ENCODE results near the gene GMEB2.

GMEB2 gene

DNA sequence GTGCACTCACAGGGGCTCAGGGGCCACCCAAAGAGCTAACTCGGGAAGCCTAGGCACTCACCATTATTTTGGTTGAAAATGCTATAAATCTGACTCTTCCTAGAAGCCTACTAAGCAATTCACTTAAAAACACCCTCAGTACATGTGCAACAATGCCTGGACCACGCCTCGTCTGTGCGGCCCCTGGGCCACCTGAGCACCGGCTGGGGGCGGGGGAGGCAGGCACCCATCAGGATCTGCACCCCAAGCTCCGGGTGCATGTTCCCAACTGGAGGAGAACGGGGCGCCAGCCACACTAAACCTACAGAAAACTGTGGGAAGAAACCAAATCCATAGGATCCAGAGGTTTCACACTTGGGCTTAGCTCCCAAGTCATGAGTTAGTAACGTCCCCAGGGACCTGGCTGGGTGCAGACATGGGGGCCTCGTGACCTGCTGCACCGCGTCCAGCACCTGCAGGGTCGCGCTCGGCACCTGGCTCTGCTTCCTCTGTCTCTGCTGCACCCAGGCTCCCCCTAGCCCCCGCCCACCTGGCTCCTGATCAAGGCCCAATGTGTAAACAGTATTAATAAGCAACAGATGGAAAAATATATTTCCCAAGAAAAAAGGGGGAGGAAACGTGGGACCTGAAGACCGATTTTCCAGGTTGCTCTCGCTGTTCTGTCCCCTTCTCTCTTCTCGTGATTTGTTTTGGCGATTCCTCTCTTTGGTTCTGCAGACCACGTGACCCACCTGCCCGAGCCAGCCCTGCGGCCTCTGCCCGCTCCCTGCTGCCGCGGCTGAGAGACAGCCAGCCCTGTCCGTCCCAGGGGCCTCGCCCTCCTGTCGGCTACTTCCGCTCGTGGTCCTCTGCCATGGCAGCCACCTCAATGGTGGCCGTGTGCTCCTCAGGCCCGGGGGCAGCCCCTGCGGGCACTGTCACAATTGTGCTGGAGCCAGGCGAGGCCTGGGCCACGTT lies 37.4 kb downstream of the GMEB2 start:
- Histone ChIP-seq H3K4me1 (ENCODE audit: control insufficient read depth in 1 of 2, insufficient read depth in 2 of 2, low read length in 2 of 2) (no peaks in the 10 kb centered on the region), H3K4me3 (ENCODE audit: low read depth in 1 of 2, low read length in 2 of 2) (no peak overlapping the region), H3K9ac (ENCODE audit: low read depth in 1 of 2, low read length in 2 of 2) (no peak overlapping the region), H3K36me3 (ENCODE audit: control insufficient read depth in 1 of 2, insufficient read depth in 2 of 2, low read length in 2 of 2) (peaks cover 10 to 52% of the 10 kb centered on the region in 2 donors), H3K27me3 (ENCODE audit: control insufficient read depth in 1 of 2, insufficient read depth in 2 of 2, low read length in 2 of 2) (no peaks in the 10 kb centered on the region), H3K9me3 (ENCODE audit: control insufficient read depth in 1 of 2, low read length in 2 of 2) (no peaks in the 10 kb centered on the region), H3K27ac (ENCODE audit: low read depth, low read length) (no peak overlapping the region)

DNA sequence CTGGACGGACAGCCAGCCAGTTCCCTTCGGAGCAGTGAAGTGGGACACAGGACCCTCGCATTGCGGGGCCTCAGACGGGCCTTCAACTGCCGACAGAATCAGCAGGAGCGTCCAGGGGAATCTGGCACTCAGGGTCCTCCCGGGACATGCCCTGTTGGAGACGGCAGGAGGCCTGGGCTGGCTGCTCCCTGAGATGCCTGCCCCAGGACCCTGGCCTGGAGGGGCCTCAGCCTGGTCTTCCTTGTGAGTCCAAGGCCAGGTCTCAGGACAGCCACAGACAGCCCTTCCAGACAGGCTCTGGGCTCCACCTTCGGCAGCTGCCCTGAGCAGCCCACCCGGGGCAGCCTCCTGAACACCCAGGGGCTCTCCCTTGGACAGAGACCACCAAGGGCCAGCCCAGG lies 38.3 kb downstream of the GMEB2 start:
- Histone ChIP-seq H3K9ac (ENCODE audit: low read depth in 1 of 2, low read length in 2 of 2) (no peak overlapping the region), H3K9me3 (ENCODE audit: control insufficient read depth in 1 of 2, low read length in 2 of 2) (no peaks in the 10 kb centered on the region), H3K4me3 (ENCODE audit: low read depth in 1 of 2, low read length in 2 of 2) (no peak overlapping the region), H3K4me1 (ENCODE audit: control insufficient read depth in 1 of 2, insufficient read depth in 2 of 2, low read length in 2 of 2) (no peaks in the 10 kb centered on the region), H3K27ac (ENCODE audit: low read depth, low read length) (no peak overlapping the region), H3K36me3 (ENCODE audit: control insufficient read depth in 1 of 2, insufficient read depth in 2 of 2, low read length in 2 of 2) (peaks cover 10 to 45% of the 10 kb centered on the region in 2 donors), H3K27me3 (ENCODE audit: control insufficient read depth in 1 of 2, insufficient read depth in 2 of 2, low read length in 2 of 2) (no peaks in the 10 kb centered on the region)

DNA sequence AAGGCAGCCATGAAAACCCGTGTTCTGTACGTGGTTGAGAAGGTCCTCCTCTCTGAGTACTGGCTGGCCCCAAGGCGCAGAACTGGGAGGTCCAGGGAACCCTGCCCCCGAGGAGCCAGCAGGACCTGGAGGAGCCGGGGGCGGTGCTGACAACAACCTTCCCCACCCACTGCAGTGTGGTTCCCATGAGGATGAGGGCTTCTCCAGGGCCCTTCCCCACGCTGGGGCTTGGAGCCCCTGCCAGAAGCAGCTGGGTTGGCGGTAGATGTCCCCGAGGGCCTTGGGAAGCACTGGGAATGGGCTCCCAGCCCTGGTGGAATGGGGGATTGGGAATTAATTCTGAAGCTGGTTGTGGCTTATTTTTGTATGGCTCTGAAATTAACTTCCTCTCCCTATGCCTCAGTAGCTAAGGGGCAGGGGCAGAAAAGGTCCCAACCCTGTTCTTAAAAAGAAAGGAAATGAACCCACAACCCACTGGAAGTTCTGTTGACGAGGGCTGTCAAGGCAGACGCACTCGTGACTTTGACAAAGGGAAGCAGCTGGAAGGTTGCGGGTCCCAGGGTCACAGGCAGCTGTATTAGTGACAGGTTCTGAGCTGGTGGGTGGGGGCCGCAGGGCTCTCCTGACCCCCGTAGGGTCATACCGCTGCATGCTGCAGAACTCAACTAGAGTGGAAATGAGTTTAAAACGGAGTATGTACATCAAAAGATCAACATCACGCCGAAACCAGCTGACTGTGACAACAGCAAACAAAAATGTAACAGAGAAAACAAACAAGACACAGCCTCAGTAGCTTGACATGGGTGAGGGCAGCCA lies 38.9 kb downstream of the GMEB2 start:
- peaks cover 10 to 45% of the 10 kb centered on the region in 2 donors for H3K36me3 ChIP-seq (ENCODE audit: control insufficient read depth in 1 of 2, insufficient read depth in 2 of 2, low read length in 2 of 2)

DNA sequence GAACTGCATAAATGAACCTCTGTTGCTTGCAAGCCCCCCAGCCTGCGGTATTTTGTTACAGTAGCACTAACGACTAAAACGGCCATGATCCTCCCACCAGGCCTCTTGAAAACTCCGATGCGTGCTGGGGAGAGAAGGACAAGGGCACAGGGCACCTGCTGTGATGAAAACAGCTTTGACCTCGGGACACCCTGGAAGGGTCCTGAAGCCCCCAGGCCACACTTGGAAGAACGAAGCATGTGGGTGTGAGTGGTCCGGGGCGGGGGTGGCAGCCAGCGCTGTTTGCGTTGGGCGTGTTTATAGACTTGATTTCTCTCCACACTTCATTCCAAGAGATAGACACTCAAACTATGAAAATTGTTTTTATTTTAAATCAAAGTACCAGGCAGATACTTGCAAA lies 39.6 kb downstream of the GMEB2 start:
- Histone ChIP-seq H3K9me3 (ENCODE audit: control insufficient read depth in 1 of 2, low read length in 2 of 2) (no peaks in the 10 kb centered on the region), H3K27me3 (ENCODE audit: control insufficient read depth in 1 of 2, insufficient read depth in 2 of 2, low read length in 2 of 2) (peaks cover 0 to 7% of the 10 kb centered on the region in 2 donors), H3K9ac (ENCODE audit: low read depth in 1 of 2, low read length in 2 of 2) (no peak overlapping the region), H3K27ac (ENCODE audit: low read depth, low read length) (no peak overlapping the region), H3K36me3 (ENCODE audit: control insufficient read depth in 1 of 2, insufficient read depth in 2 of 2, low read length in 2 of 2) (peaks cover 6 to 37% of the 10 kb centered on the region in 2 donors), H3K4me1 (ENCODE audit: control insufficient read depth in 1 of 2, insufficient read depth in 2 of 2, low read length in 2 of 2) (no peaks in the 10 kb centered on the region), H3K4me3 (ENCODE audit: low read depth in 1 of 2, low read length in 2 of 2) (no peak overlapping the region)

More for the DNA sequence above, 38.9 kb downstream of the GMEB2 start:
- H3K4me1 ChIP-seq (ENCODE audit: control insufficient read depth in 1 of 2, insufficient read depth in 2 of 2, low read length in 2 of 2): no peaks in the 10 kb centered on the region
- H3K27me3 ChIP-seq (ENCODE audit: control insufficient read depth in 1 of 2, insufficient read depth in 2 of 2, low read length in 2 of 2): peaks cover 0 to 3% of the 10 kb centered on the region in 2 donors
- H3K27ac ChIP-seq (ENCODE audit: low read depth, low read length): no peak overlapping the region
- no peak overlapping the region for H3K9ac ChIP-seq (ENCODE audit: low read depth in 1 of 2, low read length in 2 of 2)
- H3K9me3 ChIP-seq (ENCODE audit: control insufficient read depth in 1 of 2, low read length in 2 of 2): no peaks in the 10 kb centered on the region
- no peak overlapping the region for H3K4me3 ChIP-seq (ENCODE audit: low read depth in 1 of 2, low read length in 2 of 2)

- no peak overlapping the region for H3K27ac ChIP-seq (ENCODE audit: low read depth, low read length)
- H3K27me3 ChIP-seq (ENCODE audit: control insufficient read depth in 1 of 2, insufficient read depth in 2 of 2, low read length in 2 of 2): peaks cover 0 to 7% of the 10 kb centered on the region in 2 donors
- H3K4me3 ChIP-seq (ENCODE audit: low read depth in 1 of 2, low read length in 2 of 2): no peak overlapping the region
- no peaks in the 10 kb centered on the region for H3K9me3 ChIP-seq (ENCODE audit: control insufficient read depth in 1 of 2, low read length in 2 of 2)
- no peak overlapping the region for H3K9ac ChIP-seq (ENCODE audit: low read depth in 1 of 2, low read length in 2 of 2)
- H3K36me3 ChIP-seq (ENCODE audit: control insufficient read depth in 1 of 2, insufficient read depth in 2 of 2, low read length in 2 of 2): peaks cover 5 to 33% of the 10 kb centered on the region in 2 donors
- no peaks in the 10 kb centered on the region for H3K4me1 ChIP-seq (ENCODE audit: control insufficient read depth in 1 of 2, insufficient read depth in 2 of 2, low read length in 2 of 2)
These were observed 40.1 kb downstream of the GMEB2 start for GRCh38 chr20:63586797-63587196.

- no peak overlapping the region for H3K27ac ChIP-seq (ENCODE audit: low read depth, low read length)
- no peaks in the 10 kb centered on the region for H3K9me3 ChIP-seq (ENCODE audit: control insufficient read depth in 1 of 2, low read length in 2 of 2)
- no peak overlapping the region for H3K4me3 ChIP-seq (ENCODE audit: low read depth in 1 of 2, low read length in 2 of 2)
- no peaks in the 10 kb centered on the region for H3K4me1 ChIP-seq (ENCODE audit: control insufficient read depth in 1 of 2, insufficient read depth in 2 of 2, low read length in 2 of 2)
- H3K9ac ChIP-seq (ENCODE audit: low read depth in 1 of 2, low read length in 2 of 2): no peak overlapping the region
- peaks cover 0 to 11% of the 10 kb centered on the region in 2 donors for H3K27me3 ChIP-seq (ENCODE audit: control insufficient read depth in 1 of 2, insufficient read depth in 2 of 2, low read length in 2 of 2)
- H3K36me3 ChIP-seq (ENCODE audit: control insufficient read depth in 1 of 2, insufficient read depth in 2 of 2, low read length in 2 of 2): peaks cover under 1 to 24% of the 10 kb centered on the region in 2 donors
These were observed 41.0 kb downstream of the GMEB2 start for GRCh38 chr20:63585616-63586565.

DNA sequence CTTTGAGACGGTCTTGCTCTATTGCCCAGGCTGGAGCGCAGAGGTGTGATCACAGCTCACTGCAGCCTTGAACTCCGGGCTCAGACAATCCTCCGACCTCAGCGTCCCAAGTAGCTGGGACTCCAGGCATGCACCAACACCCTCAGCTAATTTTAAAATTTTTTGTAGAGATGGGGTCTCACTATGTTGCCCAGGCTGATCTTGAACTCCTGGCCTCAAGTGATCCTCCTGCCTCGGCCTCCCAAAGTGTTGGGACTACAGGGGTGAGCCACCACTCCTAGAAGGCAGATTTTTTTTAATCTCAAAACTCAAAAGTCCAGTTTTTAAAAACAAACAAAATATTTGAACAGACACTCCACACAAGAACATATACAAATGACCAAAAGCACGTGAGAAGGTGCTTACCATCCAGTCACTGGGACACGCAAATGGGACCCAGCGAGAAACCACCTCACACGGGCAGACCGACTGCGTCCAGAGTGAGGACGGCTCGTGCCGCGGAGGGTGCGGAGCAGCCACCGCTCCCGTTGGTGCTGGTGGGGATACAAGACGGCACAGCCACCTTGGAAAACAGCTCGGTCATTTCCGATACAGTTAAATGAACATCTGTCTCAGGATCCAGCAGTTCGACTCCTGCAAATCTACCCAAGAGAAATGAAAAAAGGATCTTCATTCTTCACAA lies 44.4 kb downstream of the GMEB2 start:
- H3K27me3 ChIP-seq (ENCODE audit: control insufficient read depth in 1 of 2, insufficient read depth in 2 of 2, low read length in 2 of 2): peaks cover 8 to 31% of the 10 kb centered on the region in 2 donors
- H3K27ac ChIP-seq (ENCODE audit: low read depth, low read length): no peak overlapping the region

GRCh38 chr20:63580796-63581461 lies 46.0 kb downstream of the GMEB2 start:
- no peak overlapping the region for H3K4me3 ChIP-seq (ENCODE audit: low read depth in 1 of 2, low read length in 2 of 2)
- H3K9ac ChIP-seq (ENCODE audit: low read depth in 1 of 2, low read length in 2 of 2): no peak overlapping the region
- no peaks in the 10 kb centered on the region for H3K36me3 ChIP-seq (ENCODE audit: control insufficient read depth in 1 of 2, insufficient read depth in 2 of 2, low read length in 2 of 2)
- no peaks in the 10 kb centered on the region for H3K9me3 ChIP-seq (ENCODE audit: control insufficient read depth in 1 of 2, low read length in 2 of 2)
- H3K4me1 ChIP-seq (ENCODE audit: control insufficient read depth in 1 of 2, insufficient read depth in 2 of 2, low read length in 2 of 2): peaks cover 0 to 8% of the 10 kb centered on the region in 2 donors
- peaks cover 9 to 36% of the 10 kb centered on the region in 2 donors for H3K27me3 ChIP-seq (ENCODE audit: control insufficient read depth in 1 of 2, insufficient read depth in 2 of 2, low read length in 2 of 2)
- no peak overlapping the region for H3K27ac ChIP-seq (ENCODE audit: low read depth, low read length)

More for the DNA sequence above, 44.4 kb downstream of the GMEB2 start:
- H3K36me3 ChIP-seq (ENCODE audit: control insufficient read depth in 1 of 2, insufficient read depth in 2 of 2, low read length in 2 of 2): no peaks in the 10 kb centered on the region
- H3K9me3 ChIP-seq (ENCODE audit: control insufficient read depth in 1 of 2, low read length in 2 of 2): no peaks in the 10 kb centered on the region
- no peak overlapping the region for H3K4me3 ChIP-seq (ENCODE audit: low read depth in 1 of 2, low read length in 2 of 2)
- no peak overlapping the region for H3K9ac ChIP-seq (ENCODE audit: low read depth in 1 of 2, low read length in 2 of 2)
- H3K4me1 ChIP-seq (ENCODE audit: control insufficient read depth in 1 of 2, insufficient read depth in 2 of 2, low read length in 2 of 2): peaks cover 0 to 5% of the 10 kb centered on the region in 2 donors

Data from duodenal mucosa (tissue), 2 donors.